Cortex of kidney (tissue), 1 donor: ENCODE data around the gene NDST1.

Experiments
- DNase-seq: peaks from one replicate; lab custom pipeline; 2025; lab: John Stamatoyannopoulos, UW

NDST1 gene

GRCh38 chr5:150570333-150570732, 62.4 kb downstream of the NDST1 start:
- no peak for DNase-seq

- DNase-seq: no peak
These were observed 63.9 kb downstream of the NDST1 start for GRCh38 chr5:150571836-150572235.

- no peak for DNase-seq
These were observed 65.3 kb downstream of the NDST1 start for GRCh38 chr5:150573216-150573615.

GRCh38 chr5:150573867-150574817, 66.2 kb downstream of the NDST1 start:
- DNase-seq: no peak

GRCh38 chr5:150574818-150575547, 67.1 kb downstream of the NDST1 start:
- DNase-seq: no peak

- DNase-seq: no peak
These were observed 68.0 kb downstream of the NDST1 start for GRCh38 chr5:150575745-150576448.

GRCh38 chr5:150576449-150576949, 68.6 kb downstream of the NDST1 start:
- no peak for DNase-seq

- no peak for DNase-seq
These were observed 69.6 kb downstream of the NDST1 start for GRCh38 chr5:150577378-150578139.

GRCh38 chr5:150578781-150579461, 71.0 kb downstream of the NDST1 start:
- DNase-seq: no peak

- DNase-seq: no peak
These were observed 71.8 kb downstream of the NDST1 start for GRCh38 chr5:150579462-150580400.

- DNase-seq: no peak
These were observed 73.0 kb downstream of the NDST1 start for GRCh38 chr5:150580917-150581316.

- no peak for DNase-seq
These were observed 74.5 kb downstream of the NDST1 start for GRCh38 chr5:150582241-150583109.

GRCh38 chr5:150583541-150584225, 75.8 kb downstream of the NDST1 start:
- DNase-seq: no peak

GRCh38 chr5:150584556-150585335, 76.8 kb downstream of the NDST1 start:
- DNase-seq: no peak

- DNase-seq: no peak
These were observed 77.9 kb downstream of the NDST1 start for GRCh38 chr5:150585781-150586341.

GRCh38 chr5:150587016-150587415, 79.1 kb downstream of the NDST1 start:
- no peak for DNase-seq
